Mononuclear cell (primary cell): ENCODE results near the gene GRHPR. TPM values are rescaled to one million over a fixed set of nuclear protein-coding genes. Genes with fewer than 3 reads are reported as not detected.
"Not testable (repeated sequence)": the region's sequence is repeated elsewhere in the genome, so short reads cannot be mapped to it uniquely, and the experiment has no call there.

Experiments used
- H3K27me3 ChIP-seq: 2 replicates; pipeline ENCODE4 v1.6.0; 2011; ENCODE audit warnings: low read length, control low read depth; ENCODE audit not compliant: insufficient read depth
- H3K4me1 ChIP-seq: 2 replicates; pipeline ENCODE4 v1.5.1; 2011; ENCODE audit warnings: mild to moderate bottlenecking, low read length, control low read depth; ENCODE audit not compliant: insufficient read depth
- H3K4me3 ChIP-seq: 2 replicates; pipeline ENCODE4 v1.5.1; 2011; ENCODE audit warnings: mild to moderate bottlenecking, low read length, moderate library complexity
- H3K9me3 ChIP-seq: 2 replicates; pipeline ENCODE4 v1.5.1; 2011; ENCODE audit warnings: low read depth, mild to moderate bottlenecking, control low read depth, low read length
- total RNA-seq: library from RNA; depleted of rRNA; stranded (reverse); fragments of >200 nt; gene quantifications from one replicate; pipeline ENCODE4 v1.2.3, GENCODE V29; 2012

Gene GRHPR
- total RNA-seq, 1 donor: 56.4 TPM

DNA sequence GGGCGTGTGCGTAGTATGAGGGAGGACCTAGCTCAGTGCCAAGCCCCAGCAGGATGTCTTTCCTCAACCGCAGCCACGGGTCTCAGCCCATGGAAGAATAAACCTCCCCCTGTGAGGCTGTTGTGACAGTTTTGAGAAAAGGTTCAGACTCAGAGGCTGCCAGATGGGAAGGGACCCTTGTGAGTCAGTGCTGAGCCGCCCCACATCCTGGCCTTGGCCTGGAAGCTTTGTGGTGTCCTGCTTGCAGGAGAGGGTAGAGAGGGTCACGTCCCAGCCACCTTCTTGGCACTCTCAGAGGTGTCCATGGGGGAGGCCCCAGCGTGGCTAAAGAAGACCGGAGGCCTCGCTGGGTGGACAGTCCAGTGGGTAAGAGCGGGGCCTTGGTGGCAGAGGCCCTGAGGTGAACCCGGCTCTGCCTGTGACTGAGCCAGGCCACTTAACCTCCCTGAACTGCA, 2.8 kb downstream of the GRHPR start:
- Histone ChIP-seq H3K4me3 (no peak overlapping the region), H3K4me1 (peaks cover 24% of the 10 kb centered on the region), H3K27me3 (no peaks in the 10 kb centered on the region), H3K9me3 (no peaks in the 10 kb centered on the region)

DNA sequence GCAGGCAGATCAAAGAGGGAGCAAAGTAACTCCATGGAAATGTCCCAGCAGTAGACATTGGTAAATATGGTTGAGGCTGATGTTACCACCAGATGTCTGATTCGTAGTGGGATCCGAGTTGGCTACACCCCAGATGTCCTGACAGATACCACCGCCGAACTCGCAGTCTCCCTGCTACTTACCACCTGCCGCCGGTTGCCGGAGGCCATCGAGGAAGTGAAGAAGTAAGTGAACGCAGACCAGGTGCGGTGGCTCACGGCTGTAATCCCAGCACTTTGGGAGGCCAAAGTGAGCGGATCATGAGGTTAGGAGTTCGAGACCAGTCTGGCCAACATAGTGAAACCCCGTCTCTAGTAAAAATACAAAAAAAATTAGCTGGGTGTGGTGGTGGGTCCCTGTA, 3.9 kb downstream of the GRHPR start:
- not testable (repeated sequence) for H3K27me3 ChIP-seq

GRCh38 chr9:37426846-37427245, 4.3 kb downstream of the GRHPR start:
- no peaks in the 10 kb centered on the region for H3K9me3 ChIP-seq
- no peaks in the 10 kb centered on the region for H3K27me3 ChIP-seq
- no peak overlapping the region for H3K4me3 ChIP-seq
- H3K4me1 ChIP-seq: peaks cover 22% of the 10 kb centered on the region

More for the DNA sequence above, 3.9 kb downstream of the GRHPR start:
- H3K4me1 ChIP-seq: peaks cover 24% of the 10 kb centered on the region
- not testable (repeated sequence) for H3K9me3 ChIP-seq, H3K4me3 ChIP-seq

- Histone ChIP-seq H3K4me1 (peaks cover 18% of the 10 kb centered on the region), H3K27me3 (no peaks in the 10 kb centered on the region), H3K4me3 (no peak overlapping the region), H3K9me3 (no peaks in the 10 kb centered on the region)
Observed at GRCh38 chr9:37428345-37428744, 5.8 kb downstream of the GRHPR start.

DNA sequence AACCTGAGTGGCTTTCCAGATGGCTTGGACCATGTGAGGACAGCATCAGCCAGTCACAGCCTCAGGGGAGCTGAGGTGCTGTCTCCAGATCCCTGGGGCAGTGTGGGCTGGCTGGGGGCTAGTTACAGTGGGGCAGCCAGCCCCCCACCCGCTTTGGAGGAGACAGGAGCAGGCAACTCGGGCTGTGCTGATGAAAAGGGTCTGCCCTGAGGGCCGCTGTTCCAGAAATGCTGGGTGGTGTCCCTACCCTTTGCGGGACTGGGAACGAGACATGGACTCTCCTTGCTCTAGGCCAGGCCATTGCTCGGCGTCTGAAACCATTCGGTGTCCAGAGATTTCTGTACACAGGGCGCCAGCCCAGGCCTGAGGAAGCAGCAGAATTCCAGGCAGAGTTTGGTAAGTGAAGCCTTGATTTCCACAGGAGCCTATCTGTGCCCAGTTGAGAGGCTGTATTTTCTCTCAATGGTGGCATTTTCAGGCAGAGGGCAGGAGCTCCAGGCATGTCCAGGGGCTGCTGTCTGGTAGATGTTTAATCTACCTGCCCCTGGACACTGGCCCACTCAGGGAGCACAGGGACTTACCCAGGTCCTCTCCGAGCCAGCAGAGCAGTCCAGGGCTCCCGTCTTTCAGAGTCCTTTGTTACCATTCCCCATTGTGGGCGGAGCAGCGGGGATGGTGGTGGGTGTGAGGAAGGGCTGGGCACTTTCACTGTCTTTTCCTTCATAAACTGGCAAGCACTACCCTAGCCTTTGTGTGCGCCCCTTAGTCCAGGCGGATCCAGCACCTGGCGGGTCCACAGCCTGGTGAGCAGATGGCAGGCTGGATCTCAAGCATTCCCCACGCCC, 7.2 kb downstream of the GRHPR start:
- Histone ChIP-seq H3K4me3 (no peak overlapping the region), H3K4me1 (peaks cover 6% of the 10 kb centered on the region)

DNA sequence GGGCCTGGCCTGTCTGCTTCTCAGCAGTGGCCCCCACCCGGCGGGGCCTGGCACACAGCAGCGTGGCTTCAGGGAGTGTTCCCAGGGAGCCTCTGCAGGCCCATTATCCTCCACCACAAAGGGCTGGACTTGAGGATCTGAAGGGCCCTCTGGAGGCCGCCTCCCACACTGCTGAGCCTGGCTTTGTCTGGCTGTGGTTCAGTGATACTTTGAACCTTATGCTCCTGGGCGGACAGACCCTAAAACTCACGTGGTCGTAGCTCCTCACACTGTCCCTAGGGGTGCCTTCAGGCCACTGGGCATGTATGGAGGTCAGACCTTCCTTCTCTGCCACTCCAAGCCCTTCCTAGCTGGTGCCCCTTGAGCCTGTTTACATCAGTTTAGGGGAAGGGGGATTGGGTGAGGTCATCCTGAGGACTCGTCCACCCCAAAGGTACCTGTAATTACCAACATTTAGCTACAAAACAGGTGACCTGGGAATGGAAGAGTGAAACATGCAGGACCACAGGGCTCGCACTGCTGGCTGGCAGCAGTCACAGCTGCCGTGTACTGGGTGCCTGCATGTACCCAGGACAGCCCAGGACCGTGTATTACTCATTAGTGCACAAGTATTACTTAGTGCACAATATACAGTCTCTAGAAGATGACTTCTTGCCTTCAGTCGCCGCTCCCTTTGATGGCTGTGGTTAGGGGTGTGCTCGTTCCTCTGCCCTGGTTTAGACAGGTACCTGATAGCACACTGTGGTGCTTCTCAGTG, 8.5 kb downstream of the GRHPR start:
- Histone ChIP-seq H3K9me3 (no peaks in the 10 kb centered on the region), H3K4me3 (no peak overlapping the region), H3K27me3 (no peaks in the 10 kb centered on the region), H3K4me1 (peaks cover 6% of the 10 kb centered on the region)

More for the DNA sequence above, 7.2 kb downstream of the GRHPR start:
- Histone ChIP-seq H3K27me3 (no peaks in the 10 kb centered on the region), H3K9me3 (no peaks in the 10 kb centered on the region)

GRCh38 chr9:37432020-37432419, 9.5 kb downstream of the GRHPR start:
- Histone ChIP-seq H3K9me3 (no peaks in the 10 kb centered on the region), H3K4me1 (peaks cover 6% of the 10 kb centered on the region), H3K27me3 (no peaks in the 10 kb centered on the region), H3K4me3 (no peak overlapping the region)

GRCh38 chr9:37433867-37434371, 11.4 kb downstream of the GRHPR start:
- Histone ChIP-seq H3K9me3 (no peaks in the 10 kb centered on the region), H3K27me3 (no peaks in the 10 kb centered on the region)

DNA sequence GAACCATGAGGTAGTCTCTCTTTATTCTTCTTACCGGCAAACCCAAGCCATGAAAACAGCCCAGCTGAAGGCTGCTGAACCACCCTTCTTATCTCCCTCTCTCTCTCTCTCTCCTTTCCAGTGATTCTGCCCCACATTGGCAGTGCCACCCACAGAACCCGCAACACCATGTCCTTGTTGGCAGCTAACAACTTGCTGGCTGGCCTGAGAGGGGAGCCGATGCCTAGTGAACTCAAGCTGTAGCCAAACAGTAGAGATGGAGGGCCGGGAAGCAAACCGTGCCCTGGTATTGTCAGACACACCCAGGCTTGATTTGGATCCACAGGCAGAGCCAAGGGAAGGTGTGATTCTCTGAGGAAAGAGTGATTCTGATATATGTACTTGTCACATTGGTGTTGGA, 14.0 kb downstream of the GRHPR start:
- H3K27me3 ChIP-seq: no peaks in the 10 kb centered on the region
- no peak overlapping the region for H3K4me3 ChIP-seq
- H3K4me1 ChIP-seq: peaks cover 6% of the 10 kb centered on the region
- H3K9me3 ChIP-seq: no peaks in the 10 kb centered on the region

More at GRCh38 chr9:37433867-37434371, 11.4 kb downstream of the GRHPR start:
- H3K4me1 ChIP-seq: peaks cover 6% of the 10 kb centered on the region
- no peak overlapping the region for H3K4me3 ChIP-seq

DNA sequence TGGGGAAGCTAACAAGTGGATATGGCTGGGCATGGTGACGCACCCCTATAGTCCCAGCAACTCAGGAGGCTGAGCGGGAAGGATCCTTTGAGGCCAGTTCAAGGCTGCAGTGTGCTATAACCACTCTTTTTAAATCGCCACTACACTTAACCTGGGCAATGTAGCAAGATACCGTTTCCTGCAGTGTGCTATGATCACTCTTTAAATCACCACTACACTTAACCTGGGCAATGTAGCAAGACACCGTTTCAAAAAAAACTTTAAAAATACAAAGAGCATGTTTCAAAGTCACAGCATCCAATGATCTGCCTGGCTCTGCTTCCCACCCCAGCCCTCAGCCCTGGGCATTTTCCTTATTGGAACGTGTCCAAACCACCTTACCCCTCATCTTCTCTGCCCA, 14.5 kb downstream of the GRHPR start:
- H3K4me1 ChIP-seq: peaks cover 6% of the 10 kb centered on the region
- H3K9me3 ChIP-seq: no peaks in the 10 kb centered on the region
- H3K27me3 ChIP-seq: no peaks in the 10 kb centered on the region
- no peak overlapping the region for H3K4me3 ChIP-seq

- Histone ChIP-seq H3K9me3 (no peaks in the 10 kb centered on the region), H3K27me3 (no peaks in the 10 kb centered on the region), H3K4me1 (peaks cover 2% of the 10 kb centered on the region), H3K4me3 (no peak overlapping the region)
Observed at GRCh38 chr9:37437621-37438020, 15.1 kb downstream of the GRHPR start.

DNA sequence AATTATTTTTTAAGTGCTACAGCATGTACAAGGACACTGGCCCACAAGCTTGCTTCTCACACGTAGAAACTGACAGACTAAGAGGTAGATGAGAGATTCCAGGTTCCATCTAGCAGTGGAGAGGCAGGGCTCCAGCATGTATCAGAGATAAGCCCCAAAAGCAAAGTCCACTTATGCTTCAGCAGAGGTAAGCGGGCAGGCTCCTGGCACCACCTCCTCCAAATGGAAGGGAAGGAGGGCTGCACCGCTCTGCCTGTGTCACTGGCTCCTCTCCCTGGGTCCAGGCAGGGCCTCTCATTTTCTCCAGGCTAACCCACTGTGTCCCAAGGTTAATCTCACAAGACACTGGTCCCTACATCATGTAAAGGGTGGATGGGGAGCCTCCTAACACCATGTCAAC, 15.9 kb downstream of the GRHPR start:
- Histone ChIP-seq H3K9me3 (no peaks in the 10 kb centered on the region), H3K4me3 (no peak overlapping the region), H3K4me1 (no peaks in the 10 kb centered on the region), H3K27me3 (no peaks in the 10 kb centered on the region)

GRCh38 chr9:37441776-37442370, 19.4 kb downstream of the GRHPR start:
- Histone ChIP-seq H3K27me3 (no peaks in the 10 kb centered on the region), H3K4me1 (no peaks in the 10 kb centered on the region), H3K4me3 (no peak overlapping the region), H3K9me3 (no peaks in the 10 kb centered on the region)

DNA sequence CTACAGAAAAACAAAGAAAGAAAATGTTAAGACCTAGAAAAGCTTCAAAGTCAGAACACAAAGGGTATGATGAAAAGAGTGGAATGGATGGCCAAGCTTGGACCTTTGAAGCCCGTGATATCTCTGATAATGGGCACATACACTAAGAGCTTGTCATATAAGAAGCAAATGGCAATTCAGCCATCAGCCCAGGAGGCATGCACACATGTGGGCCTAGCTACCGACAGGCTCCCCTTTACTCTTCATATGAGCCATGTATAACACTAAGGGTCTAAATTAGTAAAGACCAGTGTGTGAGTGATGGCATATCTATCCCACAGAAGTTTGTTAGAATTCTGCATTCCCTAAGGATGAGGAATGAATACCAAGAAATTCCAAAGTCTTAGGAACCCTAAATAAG, 20.1 kb downstream of the GRHPR start:
- H3K9me3 ChIP-seq: no peaks in the 10 kb centered on the region
- H3K27me3 ChIP-seq: no peaks in the 10 kb centered on the region
- no peaks in the 10 kb centered on the region for H3K4me1 ChIP-seq
- no peak overlapping the region for H3K4me3 ChIP-seq

DNA sequence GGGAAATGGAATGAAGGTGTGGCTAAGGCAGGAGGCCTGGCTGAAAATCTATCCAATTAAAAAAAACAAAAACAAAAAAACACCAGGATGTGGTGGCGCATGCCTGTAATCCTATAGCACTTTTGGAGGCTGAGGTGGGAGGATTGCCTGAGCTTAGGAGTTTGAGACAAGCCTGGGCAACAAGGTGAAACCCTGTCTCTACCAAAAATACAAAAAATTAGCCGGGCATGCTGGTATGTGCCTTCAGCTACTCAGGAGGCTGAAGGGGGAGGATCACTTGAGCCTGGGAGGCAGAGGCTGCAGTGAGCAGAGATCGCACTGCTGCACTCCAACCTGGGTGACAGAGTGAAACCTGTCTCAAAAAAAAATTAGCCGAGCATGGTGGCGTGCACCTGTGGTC, 21.1 kb downstream of the GRHPR start:
- Histone ChIP-seq H3K9me3 (no peaks in the 10 kb centered on the region), H3K4me1 (no peaks in the 10 kb centered on the region), H3K27me3 (no peaks in the 10 kb centered on the region)

More for the DNA sequence above, 21.1 kb downstream of the GRHPR start:
- H3K4me3 ChIP-seq: no peak overlapping the region
